Measurements from ENCODE around the gene PPA2.
"Not testable (repeated sequence)": the region's sequence is repeated elsewhere in the genome, so short reads cannot be mapped to it uniquely, and the experiment has no call there.

DNA sequence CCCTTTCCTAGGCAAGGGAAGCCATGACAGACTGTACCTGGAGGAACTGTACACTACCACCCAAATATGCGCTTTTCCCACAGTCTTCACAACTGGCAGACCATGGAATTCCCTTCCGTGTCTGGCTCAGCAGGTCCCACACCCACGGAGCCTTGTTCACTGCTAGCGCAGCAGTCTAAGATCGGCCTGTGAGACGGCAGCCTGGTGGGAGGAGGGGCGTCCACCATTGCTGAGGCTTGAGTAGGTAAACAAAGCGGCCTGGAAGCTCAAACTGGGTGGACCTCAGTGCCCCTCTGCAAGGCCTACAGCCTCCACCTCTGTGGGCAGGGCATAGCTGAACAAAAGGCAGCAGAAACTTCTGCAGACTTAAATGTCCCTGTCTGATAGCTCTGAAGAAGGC, 64.7 kb downstream of the PPA2 start:
- TF ChIP-seq, protein P1, sequence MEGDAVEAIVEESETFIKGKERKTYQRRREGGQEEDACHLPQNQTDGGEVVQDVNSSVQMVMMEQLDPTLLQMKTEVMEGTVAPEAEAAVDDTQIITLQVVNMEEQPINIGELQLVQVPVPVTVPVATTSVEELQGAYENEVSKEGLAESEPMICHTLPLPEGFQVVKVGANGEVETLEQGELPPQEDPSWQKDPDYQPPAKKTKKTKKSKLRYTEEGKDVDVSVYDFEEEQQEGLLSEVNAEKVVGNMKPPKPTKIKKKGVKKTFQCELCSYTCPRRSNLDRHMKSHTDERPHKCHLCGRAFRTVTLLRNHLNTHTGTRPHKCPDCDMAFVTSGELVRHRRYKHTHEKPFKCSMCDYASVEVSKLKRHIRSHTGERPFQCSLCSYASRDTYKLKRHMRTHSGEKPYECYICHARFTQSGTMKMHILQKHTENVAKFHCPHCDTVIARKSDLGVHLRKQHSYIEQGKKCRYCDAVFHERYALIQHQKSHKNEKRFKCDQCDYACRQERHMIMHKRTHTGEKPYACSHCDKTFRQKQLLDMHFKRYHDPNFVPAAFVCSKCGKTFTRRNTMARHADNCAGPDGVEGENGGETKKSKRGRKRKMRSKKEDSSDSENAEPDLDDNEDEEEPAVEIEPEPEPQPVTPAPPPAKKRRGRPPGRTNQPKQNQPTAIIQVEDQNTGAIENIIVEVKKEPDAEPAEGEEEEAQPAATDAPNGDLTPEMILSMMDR (IDR thresholded peaks at IDR 0.05 in 4 of 5, conservative IDR thresholded peaks at IDR 0.05 in 1 of 5) = not testable (repeated sequence)
- not testable (repeated sequence) for TF ChIP-seq POLR2A (IDR thresholded peaks at IDR 0.05)
